IMR-90 (cell line): ENCODE results near the gene KRTAP3-2. TPM values are rescaled to one million over a fixed set of nuclear protein-coding genes. Genes with fewer than 3 reads are reported as not detected.

Experiments used
- ATAC-seq: fragments of 200-7000 bp; cut with Tn5 transposase; 2 replicates; pipeline ENCODE4 v1.9.1; 2020; ENCODE audit warnings: low read depth, mild to moderate bottlenecking, moderate library complexity
- BruUV-seq: library from RNA; stranded (reverse); fragments of 400-500 nt; replicated peaks from 2 replicates; lab custom pipeline; 2021; lab: Mats Ljungman, UMichigan
- CTCF ChIA-PET: fragments of 300-600 bp; formaldehyde crosslinking; extraction: SDS; loops from one replicate; lab custom pipeline; 2021; ENCODE audit warnings: antibody characterized with exemption; lab: Yijun Ruan, JAX
- POLR2A ChIA-PET: fragments of 300-600 bp; sonication (Branson Sonifier 250); formaldehyde crosslinking; loops from one replicate; lab custom pipeline; 2022; ENCODE audit warnings: antibody characterized with exemption; ENCODE audit not compliant: unreplicated experiment; lab: Charles Lee
- DNase-seq: peaks from one replicate; pipeline ENCODE4 v3.0.0; 2013
- H2AFZ ChIP-seq: replicated peaks from 2 replicates; pipeline ENCODE3; 2013; ENCODE audit warnings: low read length, mild to moderate bottlenecking; ENCODE audit not compliant: poor library complexity
- H2AK5ac ChIP-seq: 2 replicates; pipeline ENCODE4 v1.6.1; 2013; ENCODE audit warnings: low read depth, low read length, inconsistent platforms
- H2AK9ac ChIP-seq: replicated peaks from 2 replicates; pipeline ENCODE3; 2013; ENCODE audit warnings: mild to moderate bottlenecking, low read depth, low read length, moderate library complexity; ENCODE audit not compliant: poor library complexity
- H2BK120ac ChIP-seq: 2 replicates; pipeline ENCODE4 v1.6.1; 2013; ENCODE audit warnings: low read depth, low read length, inconsistent platforms
- H2BK15ac ChIP-seq: 3 replicates; pipeline ENCODE4 v1.6.1; 2013; ENCODE audit warnings: low read depth, low read length, inconsistent platforms
- H2BK20ac ChIP-seq: 2 replicates; pipeline ENCODE4 v1.6.1; 2013; ENCODE audit warnings: low read depth, mild to moderate bottlenecking, inconsistent platforms, low read length, moderate library complexity
- H2BK5ac ChIP-seq: 2 replicates; pipeline ENCODE4 v1.6.1; 2013; ENCODE audit warnings: mild to moderate bottlenecking, low read depth, low read length, inconsistent platforms; ENCODE audit not compliant: poor library complexity, severe bottlenecking
- H3K14ac ChIP-seq: replicated peaks from 2 replicates; pipeline ENCODE4 v1.6.1; 2013; ENCODE audit warnings: low read depth, low read length, inconsistent platforms
- H3K18ac ChIP-seq: 2 replicates; pipeline ENCODE4 v1.6.1; 2013; ENCODE audit warnings: low read depth, low read length, control low read depth
- H3K23ac ChIP-seq: 2 replicates; pipeline ENCODE4 v1.6.1; 2013; ENCODE audit warnings: low read depth, low read length, inconsistent platforms
- H3K27ac ChIP-seq: 2 replicates; pipeline ENCODE4 v1.5.1; 2013; ENCODE audit warnings: mild to moderate bottlenecking, control low read depth, low read length; ENCODE audit not compliant: insufficient read depth
- H3K27me3 ChIP-seq: 2 replicates; pipeline ENCODE4 v1.6.1; 2013; ENCODE audit warnings: low read length; ENCODE audit not compliant: control insufficient read depth, insufficient read depth
- H3K36me3 ChIP-seq: 2 replicates; pipeline ENCODE4 v1.6.1; 2013; ENCODE audit warnings: low read length, mixed read lengths; ENCODE audit not compliant: control insufficient read depth, insufficient read depth
- H3K4ac ChIP-seq: 2 replicates; pipeline ENCODE4 v1.6.1; 2013; ENCODE audit warnings: low read depth, low read length, inconsistent platforms
- H3K4me1 ChIP-seq: 2 replicates; pipeline ENCODE4 v1.6.1; 2013; ENCODE audit warnings: low read length, mixed read lengths; ENCODE audit not compliant: control insufficient read depth, insufficient read depth
- H3K4me2 ChIP-seq: 2 replicates; pipeline ENCODE4 v1.6.1; 2013; ENCODE audit warnings: low read depth, mild to moderate bottlenecking, control low read depth, low read length, moderate library complexity
- H3K4me3 ChIP-seq: 2 replicates; pipeline ENCODE4 v1.5.1; 2013; ENCODE audit warnings: low read depth, mild to moderate bottlenecking, control low read depth, low read length, moderate library complexity; ENCODE audit not compliant: insufficient read depth
- H3K56ac ChIP-seq: 2 replicates; pipeline ENCODE4 v1.6.1; 2013; ENCODE audit warnings: low read length, inconsistent platforms; ENCODE audit not compliant: insufficient read depth; ENCODE audit errors: extremely low read depth
- H3K79me1 ChIP-seq, 2 experiments: 2 replicates each; pipeline ENCODE4 v1.6.1; 2013; ENCODE audit warnings: low read length in 2 of 2, inconsistent platforms in 1 of 2, low read depth in 1 of 2
- H3K9ac ChIP-seq: 2 replicates; pipeline ENCODE4 v1.6.1; 2013; ENCODE audit warnings: low read depth, low read length, control low read depth
- H3K9me1 ChIP-seq: 2 replicates; pipeline ENCODE4 v1.6.1; 2013; ENCODE audit warnings: low read length, inconsistent platforms; ENCODE audit not compliant: insufficient read depth
- H3K9me3 ChIP-seq: 2 replicates; pipeline ENCODE4 v1.6.1; 2013; ENCODE audit warnings: low read length; ENCODE audit not compliant: control insufficient read depth, insufficient read depth
- H4K20me1 ChIP-seq: 2 replicates; pipeline ENCODE4 v1.6.1; 2013; ENCODE audit warnings: low read length, inconsistent platforms; ENCODE audit not compliant: insufficient read depth
- H4K5ac ChIP-seq: 2 replicates; pipeline ENCODE4 v1.6.1; 2013; ENCODE audit warnings: mild to moderate bottlenecking, low read depth, low read length, control low read depth
- H4K8ac ChIP-seq, 2 experiments: 2 replicates each; pipeline ENCODE4 v1.6.1; 2013; ENCODE audit warnings: low read depth in 2 of 2, low read length in 2 of 2, control low read depth in 1 of 2, inconsistent platforms in 1 of 2
- H4K91ac ChIP-seq: 2 replicates; pipeline ENCODE4 v1.6.1; 2013; ENCODE audit warnings: low read depth, low read length, inconsistent platforms; ENCODE audit not compliant: insufficient read depth
- CEBPB ChIP-seq: IDR thresholded peaks from 2 replicates; pipeline ENCODE4 v1.6.1; 2012; ENCODE audit warnings: low read depth, low read length, improper control_type of control experiment
- RAD21 ChIP-seq: IDR thresholded peaks from 2 replicates; pipeline ENCODE4 v1.6.1; 2012; ENCODE audit warnings: low read length, improper control_type of control experiment
- SMC3 ChIP-seq: fragments of 150-350 bp; IDR thresholded peaks from 2 replicates; pipeline ENCODE4 v1.6.1; 2016; ENCODE audit warnings: low read depth, mild to moderate bottlenecking, antibody characterized with exemption, low read length, moderate library complexity
- WGBS, 2 experiments: methylation state at CpG; one replicate each; pipeline versions ENCODE4 v1.1.5 to v1.1.7; 2013; ENCODE audit warnings: missing lambda C conversion rate in 2 of 2; ENCODE audit not compliant: insufficient read length in 1 of 2; ENCODE audit errors: extremely low coverage in 2 of 2; 5-methylcytosine and 5-hydroxymethylcytosine counted together
- dilution Hi-C: fragments of 300-500 bp; cut with HindIII; formaldehyde crosslinking; loops from one replicate; pipeline ENCODE4 v1.14.3; 2018; ENCODE audit warnings: low sequenced_read_pairs; ENCODE audit not compliant: unreplicated experiment
- in situ Hi-C: fragments of 300-500 bp; cut with MboI; formaldehyde crosslinking; loops from 3 replicates; pipeline ENCODE4 v1.14.3; 2019; ENCODE audit warnings: low sequenced_read_pairs, inconsistent platforms, mixed read lengths
- intact Hi-C: fragments of 100-400 bp; cut with micrococcal nuclease; formaldehyde crosslinking; loops from 2 replicates; pipeline ENCODE4 v1.10.0; 2022
- polyA plus RNA-seq, 3 experiments: library from polyadenylated mRNA; depleted of rRNA; stranded (reverse); fragments of >200 nt; gene quantifications; 2 replicates each; pipeline ENCODE4 v1.2.3, GENCODE V29; 2012; ENCODE audit warnings: low replicate concordance in 1 of 3
- total RNA-seq: library from RNA; depleted of rRNA; stranded (reverse); fragments of >200 nt; gene quantifications from 2 replicates; pipeline ENCODE4 v1.2.3, GENCODE V29; 2012
- TF ChIP-seq, protein P1 (sequence below): fragments of 150-350 bp; IDR thresholded peaks from 2 replicates; pipeline ENCODE4 v1.6.1; 2017; ENCODE audit warnings: mild to moderate bottlenecking, antibody characterized with exemption, low read length, low read depth

Gene KRTAP3-2
- total and polyA plus RNA-seq, 2 of the 4 experiments (the other 2 are of a cell fraction), result not detected

DNA sequence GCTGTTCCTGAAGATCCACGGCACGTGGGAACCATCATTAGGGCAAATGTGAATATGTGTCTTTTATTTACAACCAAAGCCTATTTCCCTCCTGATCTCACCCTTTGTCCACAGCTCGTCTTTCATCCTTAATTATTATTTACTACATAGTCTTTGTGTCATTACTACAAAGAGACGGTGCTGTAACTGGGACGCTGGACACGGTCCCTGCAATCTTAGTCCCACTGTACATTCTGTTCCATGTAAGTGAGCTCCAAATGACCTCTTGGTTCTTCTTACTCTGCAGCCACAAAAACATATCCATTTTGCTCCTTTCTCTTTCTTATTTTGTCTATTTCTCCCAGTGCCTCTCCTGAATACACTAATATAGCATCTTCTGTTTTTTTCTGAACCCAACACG lies 49.5 kb downstream of the KRTAP3-2 start:
- Histone ChIP-seq H2AFZ (no peak overlapping the region), H4K20me1 (no peaks in the 10 kb centered on the region), H3K9me1 (peaks cover 2% of the 10 kb centered on the region; the same call in 1 of the 2 replicates), H4K5ac (no peak overlapping the region), H2BK15ac (peak overlapping the region; percentile 56; the same call in 1 of the 3 replicates), H3K4me1 (peaks cover 8% of the 10 kb centered on the region), H3K27ac (no peak overlapping the region), H3K9ac (no peak overlapping the region), H2BK5ac (no peak overlapping the region), H2AK5ac (no peak overlapping the region), H3K27me3 (no peaks in the 10 kb centered on the region), H3K4ac (no peak overlapping the region), H2BK120ac (0 out of 2 replicates have a peak overlapping the region, but pooled peaks have one; percentile 9), H4K91ac (no peak overlapping the region), H4K8ac (peak overlapping the region in 1 of 2 experiments; percentile 36; a peak in 1 of 4 replicates), H3K18ac (no peak overlapping the region; the same call in 1 of the 2 replicates), H2BK20ac (no peak overlapping the region), H3K4me3 (no peak overlapping the region), H3K9me3 (no peaks in the 10 kb centered on the region), H3K36me3 (no peaks in the 10 kb centered on the region), H3K56ac (no peak overlapping the region; the same call in 1 of the 2 replicates), H2AK9ac (no peak overlapping the region), H3K14ac (no peak overlapping the region), H3K23ac (no peak overlapping the region), H3K4me2 (no peak overlapping the region), H3K79me1 (no peaks in the 10 kb centered on the region)
- 93% methylated on average over 3 of the region's 7 CpGs; no CpG with 5 or more reads in 1 of the 2 experiments for WGBS, 2 experiments
- dilution Hi-C loops, result no loop called here
- POLR2A ChIA-PET, result no interaction called here
- CTCF ChIA-PET, result interaction anchor here (0.6 kb wide), 1 partner anchor 24 kb away, joined by 3 read pairs; no protein-coding TSS in a partner anchor
- TF ChIP-seq CEBPB, result no peak
- TF ChIP-seq RAD21, result no peak
- TF ChIP-seq, protein P1, sequence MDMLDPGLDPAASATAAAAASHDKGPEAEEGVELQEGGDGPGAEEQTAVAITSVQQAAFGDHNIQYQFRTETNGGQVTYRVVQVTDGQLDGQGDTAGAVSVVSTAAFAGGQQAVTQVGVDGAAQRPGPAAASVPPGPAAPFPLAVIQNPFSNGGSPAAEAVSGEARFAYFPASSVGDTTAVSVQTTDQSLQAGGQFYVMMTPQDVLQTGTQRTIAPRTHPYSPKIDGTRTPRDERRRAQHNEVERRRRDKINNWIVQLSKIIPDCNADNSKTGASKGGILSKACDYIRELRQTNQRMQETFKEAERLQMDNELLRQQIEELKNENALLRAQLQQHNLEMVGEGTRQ, result no peak
- TF ChIP-seq SMC3, result no peak
- ATAC-seq (no peak), DNase-seq (no peak)
- in situ Hi-C loops, result no loop called here
- intact Hi-C loops, result no loop called here
- BruUV-seq, result no TSS peak
